Measurements from ENCODE around the gene TAF11L2. TPM values are rescaled to one million over a fixed set of nuclear protein-coding genes. Genes with fewer than 3 reads are reported as not detected.
"Not testable (repeated sequence)": the region's sequence is repeated elsewhere in the genome, so short reads cannot be mapped to it uniquely, and the experiment has no call there.

Gene TAF11L2
- total RNA-seq, 4 donors from 2014 or later: not detected

DNA sequence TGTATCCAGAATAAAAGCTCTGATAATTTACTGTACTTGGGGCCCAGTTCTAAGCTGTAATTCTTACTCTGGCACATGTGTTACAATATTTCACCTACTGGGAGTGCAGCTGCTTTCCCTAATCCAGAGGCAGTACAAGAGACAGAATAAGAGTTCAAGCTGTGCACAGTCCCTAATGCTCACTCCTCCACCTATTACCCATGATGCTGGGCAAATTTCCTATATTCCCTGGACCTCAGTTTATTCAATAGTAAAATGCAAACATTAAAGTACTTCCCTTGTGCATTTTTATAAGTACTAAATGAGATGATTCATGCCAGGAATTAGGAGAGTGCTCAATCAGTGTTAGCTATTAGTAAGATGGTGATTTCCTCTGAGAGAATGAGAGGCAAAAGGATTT is 28.0 kb upstream of the TAF11L2 start:
- TF ChIP-seq, protein P1, sequence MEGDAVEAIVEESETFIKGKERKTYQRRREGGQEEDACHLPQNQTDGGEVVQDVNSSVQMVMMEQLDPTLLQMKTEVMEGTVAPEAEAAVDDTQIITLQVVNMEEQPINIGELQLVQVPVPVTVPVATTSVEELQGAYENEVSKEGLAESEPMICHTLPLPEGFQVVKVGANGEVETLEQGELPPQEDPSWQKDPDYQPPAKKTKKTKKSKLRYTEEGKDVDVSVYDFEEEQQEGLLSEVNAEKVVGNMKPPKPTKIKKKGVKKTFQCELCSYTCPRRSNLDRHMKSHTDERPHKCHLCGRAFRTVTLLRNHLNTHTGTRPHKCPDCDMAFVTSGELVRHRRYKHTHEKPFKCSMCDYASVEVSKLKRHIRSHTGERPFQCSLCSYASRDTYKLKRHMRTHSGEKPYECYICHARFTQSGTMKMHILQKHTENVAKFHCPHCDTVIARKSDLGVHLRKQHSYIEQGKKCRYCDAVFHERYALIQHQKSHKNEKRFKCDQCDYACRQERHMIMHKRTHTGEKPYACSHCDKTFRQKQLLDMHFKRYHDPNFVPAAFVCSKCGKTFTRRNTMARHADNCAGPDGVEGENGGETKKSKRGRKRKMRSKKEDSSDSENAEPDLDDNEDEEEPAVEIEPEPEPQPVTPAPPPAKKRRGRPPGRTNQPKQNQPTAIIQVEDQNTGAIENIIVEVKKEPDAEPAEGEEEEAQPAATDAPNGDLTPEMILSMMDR (IDR thresholded peaks at IDR 0.05): no peak
- TF ChIP-seq POLR2A (IDR thresholded peaks at IDR 0.05): no peak
- intact Hi-C loops (cut with DNase I; ENCODE audit: low total_unique reads): no loop called here
- H3K4me3 ChIP-seq (ENCODE audit: low read depth, poor library complexity, severe bottlenecking): no peak overlapping the region
- no peak for DNase-seq (ENCODE audit: low spot score in 2 of 2)

DNA sequence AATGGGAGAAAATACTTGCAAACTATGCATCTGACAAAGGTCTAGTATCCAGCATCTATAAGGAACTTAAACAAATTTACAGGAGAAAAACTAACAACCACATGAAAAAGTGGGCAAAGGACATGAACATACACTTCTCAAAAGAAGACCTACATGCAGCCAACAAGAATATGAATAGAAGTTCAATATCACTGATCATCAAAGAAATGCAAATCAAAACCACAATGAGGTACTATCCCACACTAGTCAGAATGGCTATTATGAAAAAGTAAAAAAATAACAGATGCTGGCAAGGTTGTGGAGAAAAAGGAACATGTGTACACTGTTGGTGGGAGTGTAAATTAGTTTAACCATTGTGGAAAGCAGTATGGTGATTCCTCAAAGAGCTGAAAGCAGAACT is 23.0 kb upstream of the TAF11L2 start:
- H3K4me3 ChIP-seq (ENCODE audit: low read depth, poor library complexity, severe bottlenecking); DNase-seq (ENCODE audit: low spot score in 2 of 2); intact Hi-C loops (cut with DNase I; ENCODE audit: low total_unique reads): not testable (repeated sequence)

DNA sequence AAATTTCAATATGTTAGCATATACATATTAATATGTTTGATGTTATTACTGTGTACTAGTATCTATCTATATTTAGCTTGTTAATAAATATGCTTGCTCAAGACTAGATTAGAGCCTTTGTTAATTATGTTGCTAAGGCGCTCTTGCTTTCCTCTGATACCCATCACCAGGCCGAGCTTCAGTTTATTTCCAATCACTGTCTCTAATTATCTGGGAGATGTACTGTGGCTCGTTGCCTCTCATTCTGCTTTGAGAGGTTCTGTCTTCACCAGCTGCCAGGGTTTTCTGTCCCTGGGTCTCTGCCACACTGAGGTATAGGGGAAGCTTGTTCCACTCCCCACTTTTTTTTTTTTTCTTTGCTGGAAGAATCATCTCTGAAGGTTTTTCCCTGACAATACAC is 21.0 kb upstream of the TAF11L2 start:
- intact Hi-C loops (cut with DNase I; ENCODE audit: low total_unique reads): no loop called here
- TF ChIP-seq, protein P1 (IDR thresholded peaks at IDR 0.05): no peak
- TF ChIP-seq POLR2A (IDR thresholded peaks at IDR 0.05): no peak
- 58 to 65% methylated on average over 3 of the region's 3 CpGs for WGBS, 2 donors
- no peak for DNase-seq (ENCODE audit: low spot score in 2 of 2)
- H3K4me3 ChIP-seq (ENCODE audit: low read depth, poor library complexity, severe bottlenecking): no peak overlapping the region

DNA sequence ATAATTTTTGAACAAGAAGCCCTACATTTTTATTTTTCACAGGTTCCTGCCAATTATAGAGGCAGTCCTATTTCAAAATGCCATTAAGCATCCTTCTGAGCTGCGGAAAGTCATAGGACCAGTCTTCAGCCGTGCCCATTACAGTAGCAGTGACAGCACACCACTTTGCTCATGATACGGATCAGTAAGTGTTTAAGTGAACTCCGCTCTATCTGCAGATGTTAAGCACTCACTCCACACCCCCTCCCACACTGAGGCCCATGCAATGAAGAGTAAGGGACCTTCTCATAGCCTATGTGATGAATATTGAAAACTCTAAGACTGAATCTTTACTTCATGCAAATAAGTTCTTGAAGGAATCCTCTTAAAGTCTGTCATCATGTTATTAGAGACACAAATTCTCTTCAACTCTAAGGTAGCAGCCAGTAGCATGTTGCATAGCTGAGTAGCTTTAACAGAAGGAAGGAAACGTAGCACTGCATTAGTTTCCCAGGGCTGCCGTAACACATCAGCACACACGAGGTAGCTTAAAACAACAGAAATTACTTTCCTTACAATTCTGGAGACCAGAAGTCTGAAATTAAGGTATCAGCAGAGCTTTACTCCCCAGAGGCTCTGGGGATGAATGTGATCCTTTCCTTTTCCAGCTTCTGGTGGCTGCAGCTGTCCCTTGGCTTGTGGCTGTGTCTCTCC is 20.3 kb upstream of the TAF11L2 start:
- intact Hi-C loops (cut with DNase I; ENCODE audit: low total_unique reads): no loop called here
- TF ChIP-seq, protein P1 (IDR thresholded peaks at IDR 0.05): no peak
- no peak for TF ChIP-seq POLR2A (IDR thresholded peaks at IDR 0.05)
- no peak overlapping the region for H3K4me3 ChIP-seq (ENCODE audit: low read depth, poor library complexity, severe bottlenecking)
- WGBS, 2 donors: 70 to 88% methylated on average over 7 of the region's 7 CpGs
- no peak for DNase-seq (ENCODE audit: low spot score in 2 of 2)

DNA sequence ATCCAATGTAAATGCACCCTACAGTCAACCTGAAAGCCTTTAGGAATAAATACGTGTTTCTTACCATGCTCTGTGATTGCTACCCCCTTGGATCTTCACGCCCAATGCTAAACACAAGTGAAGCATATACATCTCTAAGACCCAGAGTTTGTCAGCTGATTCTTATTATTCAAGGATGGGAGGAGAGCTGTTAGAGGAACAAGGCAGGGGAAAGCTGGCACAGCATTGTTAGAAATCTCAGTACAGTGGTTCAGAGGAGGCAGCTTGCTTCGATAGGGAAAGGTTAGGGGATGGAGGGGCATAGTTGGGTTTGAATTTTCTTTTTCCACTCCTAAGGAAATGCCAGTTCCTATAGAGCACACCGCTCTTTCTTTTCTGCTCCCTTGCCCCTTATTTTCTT is 16.7 kb upstream of the TAF11L2 start:
- no peak overlapping the region for H3K4me3 ChIP-seq (ENCODE audit: low read depth, poor library complexity, severe bottlenecking)
- WGBS, 2 donors: 83 to 89% methylated on average over 4 of the region's 4 CpGs
- TF ChIP-seq, protein P1 (IDR thresholded peaks at IDR 0.05): no peak
- TF ChIP-seq POLR2A (IDR thresholded peaks at IDR 0.05): no peak
- intact Hi-C loops (cut with DNase I; ENCODE audit: low total_unique reads): no loop called here
- no peak for DNase-seq (ENCODE audit: low spot score in 2 of 2)

DNA sequence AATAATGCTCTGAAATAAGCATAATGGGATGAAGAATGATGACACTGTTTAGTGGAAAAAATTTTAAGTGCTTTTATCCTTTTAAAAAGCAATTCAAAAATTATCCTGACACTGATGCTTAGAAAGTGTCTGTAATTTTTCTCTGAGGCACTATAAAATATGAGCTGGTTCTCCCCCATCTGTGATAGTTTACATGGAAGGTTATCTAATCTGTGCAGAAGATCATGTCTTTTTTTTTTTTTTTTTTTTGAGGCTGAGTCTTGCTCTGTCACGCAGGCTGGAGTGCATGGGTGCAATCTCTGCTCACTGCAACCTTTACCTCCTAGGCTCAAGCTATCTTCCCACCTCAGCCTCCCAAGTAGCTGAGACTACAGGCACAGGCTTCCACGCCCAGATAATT is 15.2 kb upstream of the TAF11L2 start:
- no peak overlapping the region for H3K4me3 ChIP-seq (ENCODE audit: low read depth, poor library complexity, severe bottlenecking)
- intact Hi-C loops (cut with DNase I; ENCODE audit: low total_unique reads): no loop called here
- WGBS, 2 donors: 74 to 76% methylated on average over 2 of the region's 2 CpGs
- no peak for DNase-seq (ENCODE audit: low spot score in 2 of 2)
- TF ChIP-seq, protein P1 (IDR thresholded peaks at IDR 0.05): no peak
- no peak for TF ChIP-seq POLR2A (IDR thresholded peaks at IDR 0.05)

DNA sequence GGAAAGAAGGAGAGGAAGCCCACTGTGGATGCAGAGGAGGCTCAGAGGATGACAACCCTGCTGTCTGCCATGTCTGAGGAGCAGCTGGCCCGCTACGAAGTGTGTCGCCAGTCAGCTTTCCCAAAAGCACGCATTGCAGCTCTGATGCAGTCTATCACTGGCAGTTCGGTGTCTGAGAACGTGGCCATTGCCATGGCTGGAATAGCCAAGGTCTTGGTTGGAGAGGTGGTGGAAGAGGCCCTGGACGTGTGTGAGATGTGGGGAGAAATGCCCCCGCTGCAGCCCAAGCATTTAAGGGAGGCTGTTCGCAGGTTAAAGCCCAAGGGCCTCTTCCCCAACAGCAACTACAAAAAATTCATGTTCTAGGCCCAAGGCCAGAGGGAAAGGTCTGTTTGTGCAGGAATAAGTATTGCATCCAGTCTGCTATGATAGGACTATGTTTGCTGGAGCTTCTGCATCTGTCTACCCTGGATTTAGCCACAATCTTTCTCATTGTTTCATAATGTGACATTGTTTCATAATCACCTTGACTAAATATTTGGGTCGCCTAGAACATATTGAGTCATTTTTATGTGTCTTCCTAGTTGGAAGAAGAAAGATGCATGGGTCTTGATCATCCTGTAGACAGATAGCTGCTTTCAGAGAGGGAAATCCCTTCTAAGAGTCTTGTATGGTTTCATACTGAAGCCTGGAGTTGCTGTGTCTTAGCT is 11.4 kb upstream of the TAF11L2 start:
- H3K4me3 ChIP-seq (ENCODE audit: low read depth, poor library complexity, severe bottlenecking); DNase-seq (ENCODE audit: low spot score in 2 of 2); intact Hi-C loops (cut with DNase I; ENCODE audit: low total_unique reads): not testable (repeated sequence)
- 90 to 91% methylated on average over 10 of the region's 10 CpGs for WGBS, 2 donors

All from lower leg skin (tissue), 4 donors.